22Rv1 (cell line): ENCODE data around the gene PATE1.

ENCODE experiments used
- H3K27ac ChIP-seq: fragments of 450-650 bp; 2 replicates; pipeline ENCODE4 v1.5.1; 2017
- CTCF ChIP-seq: fragments of 450-650 bp; IDR thresholded peaks from 2 replicates; pipeline ENCODE4 v1.5.1; 2017; ENCODE audit warnings: mild to moderate bottlenecking
- ZFX ChIP-seq: fragments of 450-650 bp; IDR thresholded peaks from 2 replicates; pipeline ENCODE4 v1.6.1; 2017; ENCODE audit warnings: antibody characterized with exemption, borderline replicate concordance

Gene PATE1

DNA sequence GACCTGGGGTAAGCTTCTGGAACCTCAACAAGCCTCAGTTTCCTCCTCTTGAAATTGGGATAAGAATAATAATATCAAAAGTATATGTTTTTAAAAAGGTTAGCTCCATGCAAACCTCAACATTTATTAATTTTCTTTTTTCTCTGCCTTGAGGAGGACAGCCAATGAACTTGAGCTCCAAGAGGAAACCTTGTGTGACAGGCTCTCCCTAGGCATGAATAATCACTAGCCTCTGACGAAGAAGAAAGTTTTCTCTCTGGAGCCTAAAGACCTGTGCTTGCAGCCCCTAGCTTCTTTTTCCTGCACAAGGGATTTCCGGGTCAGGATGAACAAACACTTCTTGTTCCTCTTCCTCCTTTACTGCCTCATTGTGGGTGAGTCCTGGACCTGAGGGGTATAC, 41.7 kb downstream of the PATE1 start, which contains the start of gene PATE3:
PATE3 (plus strand) TSS at position 301 of the 400 bp plus-strand sequence; CDS start at position 326, 25 bp downstream.
- TF ChIP-seq CTCF (no peak), ZFX (no peak)

DNA sequence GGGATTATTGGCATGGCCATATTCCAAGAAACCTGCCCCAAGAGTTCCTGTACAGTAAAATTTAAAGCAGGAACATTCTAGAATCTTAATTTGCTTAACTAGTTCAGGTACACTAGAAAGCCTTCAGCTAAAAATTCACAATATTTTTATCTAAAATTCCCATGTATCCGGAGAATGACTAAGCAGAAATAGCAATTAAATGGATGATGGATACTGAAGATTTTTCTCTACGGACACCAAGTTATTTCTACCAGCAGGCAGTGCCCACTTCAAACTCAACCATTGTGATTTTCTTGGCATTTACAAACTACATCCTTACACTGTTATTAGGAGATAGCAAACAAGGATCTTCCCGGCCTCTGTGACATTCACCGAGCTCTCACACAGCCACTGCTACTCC, 44.7 kb downstream of the PATE1 start:
- H3K27ac ChIP-seq, result no peak overlapping the region
- TF ChIP-seq ZFX (no peak), CTCF (no peak)

More for the DNA sequence above, 41.7 kb downstream of the PATE1 start, which contains the start of gene PATE3:
- no peak within 1 kb of the TSS for H3K27ac ChIP-seq

DNA sequence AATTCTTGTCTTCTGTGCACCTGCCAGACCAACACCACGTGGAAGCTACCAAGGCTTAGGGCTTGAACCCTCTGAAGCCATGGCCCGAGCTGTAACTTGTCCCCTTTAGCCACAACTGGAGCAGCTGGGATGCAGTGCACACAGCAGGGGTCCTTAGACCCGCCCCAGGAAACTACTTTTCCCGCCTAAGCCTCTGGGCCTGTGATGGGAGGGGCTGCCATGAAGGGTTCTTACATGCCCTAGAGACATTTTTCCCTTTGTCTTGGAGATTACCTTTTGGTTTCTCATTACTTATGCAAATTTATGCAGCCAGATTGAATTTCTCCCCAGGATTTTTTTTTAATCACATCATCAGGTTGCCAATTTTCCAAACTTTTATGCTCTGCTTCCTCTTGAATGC, 51.6 kb downstream of the PATE1 start:
- H3K27ac ChIP-seq, result no peak overlapping the region
- no peak for TF ChIP-seq ZFX
- no peak for TF ChIP-seq CTCF
